H1 (cell line): ENCODE data around the gene FYTTD1. TPM values are rescaled to one million over a fixed set of nuclear protein-coding genes. Genes with fewer than 3 reads are reported as not detected.

Experiments
- CTCF ChIA-PET: fragments of 300-600 bp; sonication (Branson Sonifier 250); formaldehyde crosslinking; loops from one replicate; lab custom pipeline; 2021; ENCODE audit not compliant: partially characterized antibody; lab: Charles Lee
- POLR2A ChIA-PET: fragments of 300-600 bp; sonication (Branson Sonifier 250); formaldehyde crosslinking; loops from one replicate; lab custom pipeline; 2021; ENCODE audit warnings: inconsistent platforms; ENCODE audit not compliant: partially characterized antibody; lab: Charles Lee
- DNase-seq, 2 experiments: peaks; one replicate each; pipeline versions ENCODE4 v3.0.0 to v3.0.0-alpha.2; 2010 to 2022; ENCODE audit warnings: low spot score in 2 of 2, low read depth in 1 of 2, mixed read lengths in 1 of 2
- FAIRE-seq: peaks from 2 replicates; lab custom pipeline; 2011; peaks lifted over from hg19 to GRCh38; lab: Jason Lieb, UNC
- H2AFZ ChIP-seq: 2 replicates; pipeline ENCODE4 v1.8.1; 2012; ENCODE audit warnings: low read length, inconsistent platforms
- H2AK5ac ChIP-seq: 2 replicates; pipeline ENCODE4 v1.6.1; 2013; ENCODE audit warnings: low read depth, low read length
- H2BK120ac ChIP-seq: replicated peaks from 2 replicates; pipeline ENCODE3; 2013; ENCODE audit warnings: low read depth, low read length, inconsistent platforms
- H2BK12ac ChIP-seq: 2 replicates; pipeline ENCODE4 v1.6.1; 2013; ENCODE audit warnings: low read depth, low read length
- H2BK15ac ChIP-seq: 2 replicates; pipeline ENCODE4 v1.6.1; 2013; ENCODE audit warnings: low read length
- H2BK20ac ChIP-seq: 2 replicates; pipeline ENCODE4 v1.6.1; 2013; ENCODE audit warnings: low read length
- H2BK5ac ChIP-seq: 2 replicates; pipeline ENCODE4 v1.6.1; 2013; ENCODE audit warnings: low read depth, low read length
- H3K14ac ChIP-seq: 2 replicates; pipeline ENCODE4 v1.6.1; 2013; ENCODE audit warnings: inconsistent platforms; ENCODE audit not compliant: insufficient read length
- H3K18ac ChIP-seq: 2 replicates; pipeline ENCODE4 v1.6.1; 2013; ENCODE audit warnings: low read length; ENCODE audit errors: extremely low read depth
- H3K23ac ChIP-seq: 2 replicates; pipeline ENCODE4 v1.6.1; 2013; ENCODE audit warnings: inconsistent platforms; ENCODE audit not compliant: insufficient read length
- H3K23me2 ChIP-seq: 2 replicates; pipeline ENCODE4 v1.6.1; 2013; ENCODE audit warnings: low read depth, low read length
- H3K27ac ChIP-seq: 2 replicates; pipeline ENCODE4 v1.6.1; 2011; ENCODE audit warnings: low read depth, low read length, inconsistent platforms
- H3K27me3 ChIP-seq, 4 experiments: replicated peaks in 1 of 4; 1 replicate in 1 of 4; 2 replicates in 3 of 4; pipeline versions ENCODE4 v1.6.1 to v1.8.1; 2011 to 2013; ENCODE audit warnings: low read length in 3 of 4, mild to moderate bottlenecking in 3 of 4, inconsistent platforms in 2 of 4, mixed read lengths in 2 of 4, moderate library complexity in 1 of 4; ENCODE audit not compliant: control insufficient read depth in 3 of 4, insufficient read depth in 3 of 4; ENCODE audit errors: extremely low read depth in 1 of 4
- H3K36me3 ChIP-seq, 4 experiments: 2 replicates each; pipeline versions ENCODE4 v1.6.1 to v1.8.1; 2011 to 2013; ENCODE audit warnings: mild to moderate bottlenecking in 4 of 4, low read length in 3 of 4, moderate library complexity in 2 of 4, control low read depth in 1 of 4, inconsistent platforms in 1 of 4; ENCODE audit not compliant: insufficient read depth in 4 of 4, control insufficient read depth in 2 of 4
- H3K4ac ChIP-seq: replicated peaks from 2 replicates; pipeline ENCODE3; 2013; ENCODE audit warnings: low read length, low read depth, mixed read lengths, inconsistent platforms; ENCODE audit not compliant: insufficient read length
- H3K4me1 ChIP-seq, 4 experiments: replicated peaks in 1 of 4; 1 replicate in 1 of 4; 2 replicates in 3 of 4; pipeline versions ENCODE4 v1.6.1 to v1.8.1; 2011 to 2013; ENCODE audit warnings: low read length in 3 of 4, inconsistent platforms in 2 of 4, mixed read lengths in 1 of 4; ENCODE audit not compliant: insufficient read depth in 4 of 4, control insufficient read depth in 3 of 4
- H3K4me2 ChIP-seq, 2 experiments: 2 replicates each; pipeline versions ENCODE4 v1.6.1 to v1.8.1; 2011 to 2013; ENCODE audit warnings: low read depth in 2 of 2, low read length in 2 of 2, control low read depth in 1 of 2, inconsistent platforms in 1 of 2, mild to moderate bottlenecking in 1 of 2; ENCODE audit not compliant: insufficient read depth in 1 of 2
- H3K4me3 ChIP-seq, 4 experiments: fragments of 200-600, 300-600 bp in 1 of 4; sonication (generic), shearing (Covaris generic), sonication (Bioruptor Twin) in 1 of 4; 2 replicates each; pipeline versions ENCODE4 v1.5.1 to v1.8.1; 2011 to 2016; ENCODE audit warnings: low read length in 4 of 4, low read depth in 3 of 4, control low read depth in 2 of 4, inconsistent platforms in 2 of 4, mild to moderate bottlenecking in 2 of 4, mixed read lengths in 1 of 4, moderate library complexity in 1 of 4; ENCODE audit not compliant: insufficient read depth in 2 of 4; ENCODE audit errors: extremely low read depth in 1 of 4
- H3K56ac ChIP-seq: replicated peaks from 2 replicates; pipeline ENCODE3; 2013; ENCODE audit warnings: low read depth, mild to moderate bottlenecking, mixed read lengths, low read length, inconsistent platforms; ENCODE audit not compliant: insufficient read length
- H3K79me1 ChIP-seq: 2 replicates; pipeline ENCODE4 v1.6.1; 2013; ENCODE audit warnings: low read depth, low read length, control low read depth
- H3K79me2 ChIP-seq, 2 experiments: 2 replicates each; pipeline versions ENCODE4 v1.6.1 to v1.8.1; 2012 to 2013; ENCODE audit warnings: low read length in 2 of 2, mild to moderate bottlenecking in 2 of 2, inconsistent platforms in 1 of 2; ENCODE audit not compliant: insufficient read depth in 2 of 2, control insufficient read depth in 1 of 2
- H3K9ac ChIP-seq, 4 experiments: replicated peaks in 1 of 4; 1 replicate in 1 of 4; 2 replicates in 3 of 4; pipeline versions ENCODE4 v1.6.1 to v1.8.1; 2011 to 2013; ENCODE audit warnings: low read depth in 3 of 4, low read length in 3 of 4, control low read depth in 2 of 4, mild to moderate bottlenecking in 2 of 4, moderate library complexity in 2 of 4, inconsistent platforms in 1 of 4; ENCODE audit errors: extremely low read depth in 1 of 4
- H3K9me3 ChIP-seq, 2 experiments: 2 replicates each; pipeline versions ENCODE4 v1.6.1 to v1.8.1; 2012 to 2013; ENCODE audit warnings: mild to moderate bottlenecking in 2 of 2, moderate library complexity in 2 of 2, control low read depth in 1 of 2, inconsistent platforms in 1 of 2, low read depth in 1 of 2, low read length in 1 of 2, mixed read lengths in 1 of 2; ENCODE audit not compliant: insufficient read depth in 2 of 2
- H4K20me1 ChIP-seq, 2 experiments: replicated peaks in 1 of 2; 2 replicates each; pipeline versions ENCODE3 to v1.8.1; 2011 to 2013; ENCODE audit warnings: inconsistent platforms in 2 of 2, low read length in 2 of 2, mild to moderate bottlenecking in 1 of 2; ENCODE audit not compliant: insufficient read depth in 2 of 2, control insufficient read depth in 1 of 2
- H4K5ac ChIP-seq: 2 replicates; pipeline ENCODE4 v1.6.1; 2013; ENCODE audit warnings: low read length, low read depth, mixed read lengths, inconsistent platforms; ENCODE audit not compliant: insufficient read length
- H4K8ac ChIP-seq: 2 replicates; pipeline ENCODE4 v1.8.0; 2013; ENCODE audit warnings: mild to moderate bottlenecking, moderate library complexity, low read length, inconsistent platforms; ENCODE audit not compliant: insufficient read depth; ENCODE audit errors: extremely low read depth
- H4K91ac ChIP-seq: replicated peaks from 2 replicates; pipeline ENCODE3; 2013; ENCODE audit warnings: low read length, mixed read lengths, inconsistent platforms; ENCODE audit not compliant: insufficient read length
- CREB1 ChIP-seq: IDR thresholded peaks from 2 replicates; pipeline ENCODE4 v1.6.1; 2012; ENCODE audit warnings: inconsistent platforms
- EZH2 ChIP-seq: fragments of 200-600 bp; sonication (generic); IDR thresholded peaks from 2 replicates; pipeline ENCODE4 v1.7.1; 2012; ENCODE audit warnings: low read depth, mild to moderate bottlenecking, moderate library complexity, low read length, inconsistent platforms; ENCODE audit not compliant: severe bottlenecking
- FOSL1 ChIP-seq: IDR thresholded peaks from 2 replicates; pipeline ENCODE4 v1.6.1; 2011; ENCODE audit warnings: mild to moderate bottlenecking, low read depth, low read length, moderate library complexity; ENCODE audit not compliant: insufficient read depth
- GABPA ChIP-seq: IDR thresholded peaks from 2 replicates; pipeline ENCODE4 v1.6.1; 2011; ENCODE audit warnings: mild to moderate bottlenecking, low read length, moderate library complexity, borderline replicate concordance; ENCODE audit not compliant: insufficient read depth
- HDAC2 ChIP-seq, 2 experiments: fragments of 300-600 bp in 1 of 2; sonication (generic) in 1 of 2; IDR thresholded peaks; 2 replicates each; pipeline ENCODE4 v1.6.1; 2011 to 2012; ENCODE audit warnings: low read depth in 2 of 2, low read length in 2 of 2, mild to moderate bottlenecking in 2 of 2, moderate library complexity in 2 of 2, borderline replicate concordance in 1 of 2, inconsistent platforms in 1 of 2
- MAFK ChIP-seq: IDR thresholded peaks from 2 replicates; pipeline ENCODE4 v1.6.1; 2012; ENCODE audit warnings: low read depth, mild to moderate bottlenecking, improper control_type of control experiment, low read length
- NRF1 ChIP-seq: IDR thresholded peaks from 2 replicates; pipeline ENCODE4 v1.6.1; 2011; ENCODE audit warnings: mild to moderate bottlenecking, low read depth, low read length, improper control_type of control experiment
- PHF8 ChIP-seq: fragments of 200-600 bp; sonication (generic); conservative IDR thresholded peaks from 2 replicates; pipeline ENCODE4 v1.7.1; 2012; ENCODE audit warnings: low read depth, mild to moderate bottlenecking, inconsistent platforms, low read length, moderate library complexity
- POLR2A ChIP-seq, 2 experiments: IDR thresholded peaks; 1 replicate in 1 of 2; 2 replicates in 1 of 2; pipeline ENCODE4 v1.6.1; 2011; ENCODE audit warnings: low read depth in 2 of 2, low read length in 2 of 2, mild to moderate bottlenecking in 2 of 2; ENCODE audit errors: control extremely low read depth in 1 of 2
- RAD21 ChIP-seq, 2 experiments: IDR thresholded peaks in 1 of 2; conservative IDR thresholded peaks in 1 of 2; 2 replicates each; pipeline ENCODE4 v1.6.1; 2011; ENCODE audit warnings: low read depth in 2 of 2, low read length in 2 of 2, improper control_type of control experiment in 1 of 2, inconsistent platforms in 1 of 2, mild to moderate bottlenecking in 1 of 2, moderate library complexity in 1 of 2
- SP2 ChIP-seq: IDR thresholded peaks from 2 replicates; pipeline ENCODE4 v1.6.1; 2012; ENCODE audit warnings: mild to moderate bottlenecking, low read length, inconsistent platforms
- ZNF274 ChIP-seq: IDR thresholded peaks from 2 replicates; pipeline ENCODE4 v1.7.0; 2012; ENCODE audit warnings: low read length, borderline replicate concordance; ENCODE audit errors: extremely low read depth
- WGBS, 2 experiments: shearing (Covaris generic) in 1 of 2; methylation state at CpG; one replicate each; pipeline versions ENCODE4 v1.1.6 to v1.1.7; 2013 to 2015; ENCODE audit warnings: low lambda C conversion rate in 2 of 2, mixed read lengths in 2 of 2, inconsistent platforms in 1 of 2, low coverage in 1 of 2, missing lambda C conversion rate in 1 of 2; ENCODE audit not compliant: insufficient replicate concordance in 2 of 2, insufficient coverage in 1 of 2, insufficient read length in 1 of 2; ENCODE audit errors: extremely low coverage in 1 of 2, missing lambda C conversion rate in 1 of 2; 5-methylcytosine and 5-hydroxymethylcytosine counted together
- polyA plus RNA-seq, 7 experiments: library from polyadenylated mRNA; depleted of rRNA in 3 of 7; stranded (reverse) in 5 of 7; unstranded in 2 of 7; fragments of >200 nt in 5 of 7; fragments of 200-250 nt in 2 of 7; gene quantifications; 1 replicate in 5 of 7; 2 replicates in 1 of 7; 4 replicates in 1 of 7; pipeline versions ENCODE4 v1.2.1 to v1.2.3, GENCODE V29; 2011 to 2013; ENCODE audit warnings: missing spikeins in 2 of 7, mixed read lengths in 2 of 7
- total RNA-seq: library from RNA; stranded (reverse); fragmentation: NEBNext Ultra II Directional; extraction: Animal tissue kit (Norgen Biotek cat#: 25700); gene quantifications from 2 replicates; pipeline ENCODE4 v1.2.1, GENCODE V29; 2021
- TF ChIP-seq, protein P1 (sequence below): IDR thresholded peaks from 2 replicates; pipeline ENCODE4 v1.6.1; 2012; ENCODE audit warnings: inconsistent platforms

FYTTD1 gene
- total and polyA plus RNA-seq, 2 of the 8 experiments (the other 6 are each of a cell fraction or from before 2014, with no cell fraction given), result 3.1 to 24.4 TPM

DNA sequence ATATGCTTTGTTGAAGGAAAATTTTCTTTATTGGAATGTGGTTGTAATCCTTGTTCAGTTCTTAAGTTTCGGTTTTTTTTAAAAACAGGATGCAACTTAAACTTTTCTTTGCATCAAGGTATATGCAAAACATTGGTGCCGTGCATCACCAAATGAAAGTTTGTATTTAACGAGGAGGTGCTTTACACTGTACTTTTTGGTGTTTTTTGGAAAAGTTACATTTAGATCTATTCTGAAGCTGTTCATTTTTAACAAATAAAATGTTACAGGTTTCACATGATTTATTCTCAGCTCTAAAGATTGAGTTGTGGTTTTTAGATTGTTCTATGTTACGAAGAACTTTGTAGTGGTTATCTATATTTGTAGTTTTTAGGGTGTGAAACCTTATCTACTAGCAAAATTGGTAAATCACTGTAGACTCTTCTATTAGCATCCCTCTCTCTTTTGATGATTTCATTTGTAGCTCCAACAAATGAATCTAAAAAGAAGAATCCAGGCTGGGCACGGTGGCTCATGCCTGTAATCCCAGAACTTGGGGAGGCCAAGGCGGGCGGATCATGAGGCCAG, 34.4 kb downstream of the FYTTD1 start:
- Histone ChIP-seq H3K56ac (no peak overlapping the region), H4K20me1 (no peaks in the 10 kb centered on the region), H4K8ac (no peak overlapping the region), H2BK5ac (no peak overlapping the region), H3K4ac (no peak overlapping the region), H3K4me2 (no peak overlapping the region), H2AFZ (no peak overlapping the region), H2BK120ac (no peak overlapping the region), H2BK15ac (no peak overlapping the region), H4K91ac (no peak overlapping the region), H3K18ac (no peak overlapping the region), H3K23me2 (no peaks in the 10 kb centered on the region), H3K4me3 (no peak overlapping the region), H3K9me3 (no peaks in the 10 kb centered on the region), H3K9ac (no peak overlapping the region), H3K36me3 (peaks cover 0 to 6% (median 2%) of the 10 kb centered on the region in 4 experiments; a peak in 2 of 8 replicates), H2AK5ac (no peak overlapping the region), H3K14ac (no peak overlapping the region), H3K4me1 (no peaks in the 10 kb centered on the region), H2BK12ac (no peak overlapping the region), H3K79me1 (no peaks in the 10 kb centered on the region), H3K79me2 (no peaks in the 10 kb centered on the region), H3K27ac (no peak overlapping the region), H4K5ac (no peak overlapping the region), H2BK20ac (no peak overlapping the region), H3K27me3 (no peaks in the 10 kb centered on the region), H3K23ac (no peak overlapping the region)
- ChIA-PET POLR2A (no interaction called here), CTCF (interaction anchor here (1.1 to 1.6 kb wide), 3 partner anchors 17 to 185 kb away, joined by 3 to 4 read pairs (median 3); no protein-coding TSS in a partner anchor)
- DNase-seq, result no peak
- 90% methylated on average over 7 of the region's 7 CpGs; no CpG with 5 or more reads in 1 of the 2 experiments for WGBS, 2 experiments
- FAIRE-seq, result no peak
- TF ChIP-seq NRF1 (no peak), POLR2A (IDR thresholded peaks at IDR 0.05; ENCODE audit: control extremely low read depth in 1 of 2, low read depth in 2 of 2, low read length in 2 of 2) (no peak), FOSL1 (no peak), SP2 (no peak), CREB1 (no peak), EZH2 (no peak), MAFK (no peak), ZNF274 (no peak), HDAC2 (IDR thresholded peaks at IDR 0.05; ENCODE audit: borderline replicate concordance in 1 of 2, low read depth in 2 of 2, low read length in 2 of 2) (no peak), GABPA (no peak), RAD21 (IDR thresholded peaks at IDR 0.05 in 1 of 2, conservative IDR thresholded peaks at IDR 0.05 in 1 of 2; ENCODE audit: low read depth in 2 of 2, low read length in 2 of 2) (no peak), PHF8 (no peak)
- TF ChIP-seq, protein P1, sequence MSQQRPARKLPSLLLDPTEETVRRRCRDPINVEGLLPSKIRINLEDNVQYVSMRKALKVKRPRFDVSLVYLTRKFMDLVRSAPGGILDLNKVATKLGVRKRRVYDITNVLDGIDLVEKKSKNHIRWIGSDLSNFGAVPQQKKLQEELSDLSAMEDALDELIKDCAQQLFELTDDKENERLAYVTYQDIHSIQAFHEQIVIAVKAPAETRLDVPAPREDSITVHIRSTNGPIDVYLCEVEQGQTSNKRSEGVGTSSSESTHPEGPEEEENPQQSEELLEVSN, result no peak
